GM18511 (cell line): Measurements from ENCODE around the gene NOS1AP.

Source experiments
- ATAC-seq: cut with Tn5 transposase; IDR thresholded peaks from one replicate; pipeline ENCODE4 v1.9.1; 2021; ENCODE audit warnings: mild to moderate bottlenecking, moderate library complexity; ENCODE audit not compliant: unreplicated experiment

The NOS1AP gene

GRCh38 chr1:162240577-162240976, 171.1 kb downstream of the NOS1AP start:
- ATAC-seq = no peak

- ATAC-seq = no peak
Observed at GRCh38 chr1:162242804-162243203, 173.3 kb downstream of the NOS1AP start.

- no peak for ATAC-seq
Observed at GRCh38 chr1:162248854-162249535, 179.5 kb downstream of the NOS1AP start.

GRCh38 chr1:162250004-162250730, 180.7 kb downstream of the NOS1AP start:
- ATAC-seq = no peak

GRCh38 chr1:162251102-162251501, 181.6 kb downstream of the NOS1AP start:
- no peak for ATAC-seq

GRCh38 chr1:162252214-162252613, 182.7 kb downstream of the NOS1AP start:
- ATAC-seq = no peak

- no peak for ATAC-seq
Observed at GRCh38 chr1:162253790-162254189, 184.3 kb downstream of the NOS1AP start.

- ATAC-seq = no peak
Observed at GRCh38 chr1:162256287-162256686, 186.8 kb downstream of the NOS1AP start.

GRCh38 chr1:162258394-162258793, 188.9 kb downstream of the NOS1AP start:
- no peak for ATAC-seq

GRCh38 chr1:162259894-162260455, 190.5 kb downstream of the NOS1AP start:
- ATAC-seq = no peak

- no peak for ATAC-seq
Observed at GRCh38 chr1:162264108-162264507, 194.6 kb downstream of the NOS1AP start.

GRCh38 chr1:162265983-162266382, 196.5 kb downstream of the NOS1AP start:
- ATAC-seq = no peak

GRCh38 chr1:162270016-162270770, 200.7 kb downstream of the NOS1AP start:
- no peak for ATAC-seq

GRCh38 chr1:162271972-162272371, 202.5 kb downstream of the NOS1AP start:
- no peak for ATAC-seq

- no peak for ATAC-seq
Observed at GRCh38 chr1:162272419-162272818, 202.9 kb downstream of the NOS1AP start.

- ATAC-seq = no peak
Observed at GRCh38 chr1:162275622-162276175, 206.2 kb downstream of the NOS1AP start.

- no peak for ATAC-seq
Observed at GRCh38 chr1:162276493-162276892, 207.0 kb downstream of the NOS1AP start.

- ATAC-seq = no peak
Observed at GRCh38 chr1:162279136-162279498, 209.6 kb downstream of the NOS1AP start.

- no peak for ATAC-seq
Observed at GRCh38 chr1:162281426-162281825, 211.9 kb downstream of the NOS1AP start.

- ATAC-seq = no peak
Observed at GRCh38 chr1:162283657-162284056, 214.2 kb downstream of the NOS1AP start.
